C4-2B (cell line): ENCODE results near the gene UGT1A9.
A peak's percentile ranks its signal among the peaks of the same experiment; 100 is the strongest.

Source experiments
- H3K27ac ChIP-seq: fragments of 450-650 bp; 2 replicates; pipeline ENCODE4 v1.5.1; 2017
- ZFX ChIP-seq: fragments of 450-650 bp; IDR thresholded peaks from 2 replicates; pipeline ENCODE4 v1.6.1; 2017
- TF ChIP-seq, protein P1 (sequence below): fragments of 450-650 bp; conservative IDR thresholded peaks from 2 replicates; pipeline ENCODE4 v1.5.1; 2017; ENCODE audit warnings: mild to moderate bottlenecking

UGT1A9 gene

DNA sequence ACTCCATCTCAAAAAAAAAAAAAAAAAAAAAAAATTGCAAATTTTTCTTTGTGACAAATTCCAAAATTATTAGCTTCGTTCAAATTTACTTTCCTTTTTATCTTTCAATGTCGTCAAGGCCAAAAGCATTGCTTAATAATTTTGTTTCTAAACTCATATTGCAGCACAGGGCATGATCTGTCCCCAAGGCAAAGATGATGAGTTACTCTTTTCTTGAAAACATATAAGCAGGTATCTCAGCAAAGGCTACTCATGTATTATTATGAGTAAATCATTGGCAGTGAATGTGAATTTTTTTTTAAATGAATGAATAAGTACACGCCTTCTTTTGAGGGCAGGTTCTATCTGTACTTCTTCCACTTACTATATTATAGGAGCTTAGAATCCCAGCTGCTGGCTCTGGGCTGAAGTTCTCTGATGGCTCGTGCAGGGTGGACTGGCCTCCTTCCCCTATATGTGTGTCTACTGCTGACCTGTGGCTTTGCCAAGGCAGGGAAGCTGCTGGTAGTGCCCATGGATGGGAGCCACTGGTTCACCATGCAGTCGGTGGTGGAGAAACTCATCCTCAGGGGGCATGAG, 9.9 kb downstream of the UGT1A9 start, which contains the start of gene UGT1A7:
TSS of gene UGT1A7 (plus strand) at position 381 of the 579 bp plus-strand sequence. CDS start at position 418, 37 bp downstream.
- H3K27ac ChIP-seq = no peak within 1 kb of the TSS
- TF ChIP-seq, protein P1, sequence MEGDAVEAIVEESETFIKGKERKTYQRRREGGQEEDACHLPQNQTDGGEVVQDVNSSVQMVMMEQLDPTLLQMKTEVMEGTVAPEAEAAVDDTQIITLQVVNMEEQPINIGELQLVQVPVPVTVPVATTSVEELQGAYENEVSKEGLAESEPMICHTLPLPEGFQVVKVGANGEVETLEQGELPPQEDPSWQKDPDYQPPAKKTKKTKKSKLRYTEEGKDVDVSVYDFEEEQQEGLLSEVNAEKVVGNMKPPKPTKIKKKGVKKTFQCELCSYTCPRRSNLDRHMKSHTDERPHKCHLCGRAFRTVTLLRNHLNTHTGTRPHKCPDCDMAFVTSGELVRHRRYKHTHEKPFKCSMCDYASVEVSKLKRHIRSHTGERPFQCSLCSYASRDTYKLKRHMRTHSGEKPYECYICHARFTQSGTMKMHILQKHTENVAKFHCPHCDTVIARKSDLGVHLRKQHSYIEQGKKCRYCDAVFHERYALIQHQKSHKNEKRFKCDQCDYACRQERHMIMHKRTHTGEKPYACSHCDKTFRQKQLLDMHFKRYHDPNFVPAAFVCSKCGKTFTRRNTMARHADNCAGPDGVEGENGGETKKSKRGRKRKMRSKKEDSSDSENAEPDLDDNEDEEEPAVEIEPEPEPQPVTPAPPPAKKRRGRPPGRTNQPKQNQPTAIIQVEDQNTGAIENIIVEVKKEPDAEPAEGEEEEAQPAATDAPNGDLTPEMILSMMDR = no peak
- TF ChIP-seq ZFX = no peak

GRCh38 chr2:233684640-233685039, 12.9 kb downstream of the UGT1A9 start:
- TF ChIP-seq, protein P1 = no peak
- TF ChIP-seq ZFX = no peak
- no peak overlapping the region for H3K27ac ChIP-seq

DNA sequence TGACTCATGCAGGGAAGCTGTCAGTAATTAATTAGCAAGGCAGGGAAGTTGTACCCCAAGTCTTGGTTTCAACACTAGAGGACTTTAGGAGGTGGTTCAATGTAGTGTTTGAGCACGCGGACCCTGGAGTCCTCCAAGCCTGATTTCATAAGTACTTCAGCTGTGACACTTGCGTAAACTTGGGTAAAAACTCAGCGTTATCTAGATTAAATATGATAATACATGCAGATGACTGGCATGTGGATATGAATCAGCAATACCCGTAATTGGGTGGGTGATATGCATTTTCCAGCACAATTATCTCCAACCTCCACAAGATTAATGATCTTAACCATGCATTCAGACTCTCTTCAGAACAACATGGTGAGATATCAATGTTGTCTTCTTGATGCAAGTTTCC, 15.2 kb downstream of the UGT1A9 start:
- no peak overlapping the region for H3K27ac ChIP-seq
- TF ChIP-seq, protein P1 = no peak
- no peak for TF ChIP-seq ZFX

DNA sequence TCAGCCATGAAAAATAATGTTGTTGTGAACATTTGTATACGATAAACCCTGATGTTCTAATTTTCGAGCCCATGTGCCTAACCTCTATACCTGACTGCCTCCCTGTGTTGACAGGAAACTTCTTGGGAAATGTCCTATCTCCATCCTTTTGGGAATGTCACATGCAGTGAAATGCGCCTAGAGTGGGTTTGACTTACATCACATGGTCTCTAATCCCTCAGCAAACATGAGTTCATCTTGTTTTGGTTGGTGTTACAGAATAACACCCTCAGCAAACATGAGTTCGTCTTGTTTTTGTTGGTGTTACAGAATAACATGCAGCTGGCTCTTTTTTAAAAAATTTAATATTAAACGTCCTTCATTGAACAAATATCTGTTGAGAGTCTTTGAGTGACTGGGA, 16.6 kb downstream of the UGT1A9 start:
- no peak overlapping the region for H3K27ac ChIP-seq
- TF ChIP-seq ZFX = no peak
- TF ChIP-seq, protein P1 = no peak

DNA sequence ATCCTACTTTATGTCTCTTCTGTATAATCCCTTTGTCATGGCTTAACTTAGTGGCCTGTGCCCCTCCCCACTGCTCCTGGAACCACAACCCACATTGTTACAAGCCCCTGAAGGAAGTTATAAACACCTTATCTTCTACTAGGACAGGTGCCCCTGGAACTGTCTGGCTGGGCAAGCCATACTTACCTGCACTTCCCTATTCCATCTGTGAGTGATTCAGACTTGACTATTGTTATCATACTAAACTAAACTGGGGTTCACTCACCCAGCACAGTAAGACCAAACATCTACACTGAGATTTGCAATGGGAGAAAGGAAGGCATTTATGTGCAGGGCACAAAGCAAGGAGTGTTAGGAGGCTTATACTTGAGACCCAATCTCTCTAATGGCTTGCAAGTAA, 17.3 kb downstream of the UGT1A9 start:
- TF ChIP-seq, protein P1 = no peak
- TF ChIP-seq ZFX = no peak

GRCh38 chr2:233689501-233689900, 17.8 kb downstream of the UGT1A9 start:
- TF ChIP-seq, protein P1 = no peak
- no peak for TF ChIP-seq ZFX
- H3K27ac ChIP-seq = peak overlapping the region; percentile 61; the same call in 1 of the 2 replicates

More for the DNA sequence above, 17.3 kb downstream of the UGT1A9 start:
- H3K27ac ChIP-seq = no peak overlapping the region

DNA sequence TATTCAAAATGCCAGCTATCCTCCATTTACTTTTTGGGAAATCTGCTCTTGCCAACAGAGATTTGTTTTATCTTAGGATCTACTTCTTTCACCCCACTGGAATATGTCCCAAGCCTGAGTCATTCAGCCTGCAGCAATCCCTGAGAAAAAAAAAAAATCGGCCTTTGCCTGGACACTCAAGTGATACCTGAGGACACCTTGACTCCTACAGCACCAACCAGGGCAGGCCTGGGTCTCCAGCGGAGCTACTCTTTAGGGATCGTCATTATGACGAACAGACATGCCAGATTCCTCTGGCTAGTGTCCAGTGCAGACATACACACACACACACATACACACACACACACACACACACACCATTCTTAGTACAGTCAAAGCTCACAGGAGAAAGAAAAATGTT, 18.7 kb downstream of the UGT1A9 start:
- TF ChIP-seq, protein P1 = no peak
- H3K27ac ChIP-seq = peak overlapping the region; percentile 61
